HUDEP-2 (cell line): Measurements from ENCODE around the gene UBE2J2.

ENCODE experiments used
- DNase-seq, 76 experiments: peaks; one replicate each; lab custom pipeline; 2025; ENCODE audit not compliant: unreplicated experiment in 76 of 76; lab: John Stamatoyannopoulos, UW

UBE2J2 gene

DNA sequence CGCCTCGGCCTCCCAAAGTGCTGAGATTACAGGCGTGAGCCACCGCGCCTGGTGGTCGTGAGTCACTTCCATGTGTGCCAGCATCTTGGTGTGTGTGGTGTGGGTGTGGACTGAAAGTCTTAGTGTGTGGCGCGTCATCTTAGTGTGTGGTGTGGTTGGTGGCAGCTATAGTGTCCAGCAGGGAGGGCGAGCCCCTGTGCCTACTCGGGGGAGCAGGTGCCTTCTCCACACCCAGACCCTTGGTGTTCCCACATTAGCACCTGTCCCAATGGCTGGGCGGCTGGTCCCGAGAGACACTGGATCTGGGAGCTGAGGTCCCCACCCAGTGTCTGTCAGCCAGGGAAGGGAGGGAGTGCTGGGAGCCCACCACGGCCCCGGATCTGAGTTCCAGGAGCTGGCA lies 9.3 kb upstream of the UBE2J2 start:
- no peak for DNase-seq

DNA sequence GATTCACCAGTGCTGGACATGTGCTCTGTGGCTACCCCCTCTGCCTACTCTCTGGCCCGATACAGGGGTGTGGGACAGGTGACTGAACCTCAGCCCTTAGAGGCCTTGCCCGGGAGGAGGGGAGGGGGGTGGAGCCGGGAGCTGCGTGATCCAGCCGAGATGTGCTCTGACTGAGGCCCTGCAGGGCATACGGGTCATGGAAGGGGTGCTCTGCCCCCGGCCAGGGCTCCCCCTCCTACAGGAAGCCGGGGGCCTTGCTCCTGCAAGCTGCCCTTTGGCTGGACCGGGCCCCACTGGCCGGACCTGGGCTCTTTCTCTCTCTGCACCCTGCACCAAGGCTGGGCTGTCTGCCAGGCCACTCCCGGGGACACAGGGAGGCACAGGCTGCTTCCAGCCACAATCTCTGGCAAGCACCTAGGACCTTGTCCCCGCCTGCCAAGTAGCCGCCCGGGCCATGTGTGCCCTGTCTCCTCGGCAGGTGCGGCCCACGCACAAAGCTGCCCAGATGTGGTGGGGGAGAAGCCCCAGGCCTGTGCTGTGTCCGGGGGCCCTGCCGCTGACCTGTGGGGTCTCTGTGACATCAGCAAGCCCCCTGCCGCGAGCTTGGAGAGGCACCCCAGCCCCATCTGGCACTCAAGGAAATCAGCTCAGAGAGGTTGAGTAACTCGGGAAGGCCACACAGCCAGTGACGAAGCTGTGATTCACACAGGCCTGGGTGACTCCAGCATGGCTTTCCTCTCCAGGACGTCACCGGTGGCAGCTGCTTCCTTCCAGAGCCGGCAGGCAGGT lies 8.1 kb upstream of the UBE2J2 start:
- DNase-seq = peak in 45 of 76 experiments; percentile 8 to 62 (median 35)

DNA sequence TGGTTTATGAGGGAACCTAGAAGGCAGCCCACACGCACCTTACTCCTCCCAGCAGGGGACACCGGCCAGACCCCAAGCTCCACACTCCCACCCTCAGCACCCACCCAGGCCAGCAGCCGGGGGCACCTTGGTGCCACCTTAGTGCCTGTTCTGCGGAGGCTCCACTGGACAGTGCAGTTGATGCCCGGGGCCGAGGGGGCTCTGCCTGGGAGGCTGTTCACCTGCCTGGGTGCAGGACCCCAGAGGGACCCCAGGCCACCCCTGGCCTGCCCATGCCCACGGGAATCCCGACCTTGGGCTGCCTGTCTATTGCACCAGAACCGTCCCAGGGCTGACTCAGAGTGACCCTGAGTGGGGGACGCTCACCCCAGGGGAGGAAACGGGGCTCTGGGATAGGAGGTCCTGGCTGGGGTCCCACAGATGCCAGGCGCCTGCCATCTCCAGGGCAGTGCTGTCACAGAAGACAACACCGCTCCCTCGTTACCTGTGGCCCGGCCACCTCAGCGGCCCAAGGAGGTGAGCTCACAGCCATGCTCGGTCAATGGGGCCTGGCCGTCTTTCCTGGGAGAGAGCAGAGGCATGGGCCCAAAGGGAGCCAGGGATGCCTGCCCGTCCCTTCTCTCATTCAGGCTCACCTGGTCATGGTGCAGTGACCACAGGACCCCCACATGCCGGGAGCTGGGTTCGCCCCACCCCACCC lies 7.3 kb upstream of the UBE2J2 start:
- no peak for DNase-seq

DNA sequence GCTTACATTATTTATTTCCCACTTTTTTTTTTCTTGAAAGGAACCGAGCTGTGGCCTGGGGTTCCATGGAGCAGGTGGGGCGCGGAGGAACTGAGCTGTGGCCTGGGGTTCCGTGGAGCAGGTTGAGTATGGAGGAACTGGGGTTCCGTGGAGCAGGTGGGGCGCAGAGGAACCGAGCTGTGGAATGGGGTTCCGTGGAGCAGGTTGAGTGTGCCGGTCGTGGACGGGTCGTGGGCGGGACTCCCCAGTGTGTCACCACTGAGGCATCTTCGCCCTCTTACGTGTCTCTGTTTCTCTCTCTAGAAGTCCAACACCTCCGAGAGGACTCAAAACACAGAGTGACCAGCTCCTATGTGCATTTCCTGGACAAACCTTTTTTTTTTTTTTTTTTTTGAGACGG lies 5.4 kb upstream of the UBE2J2 start:
- no peak for DNase-seq

DNA sequence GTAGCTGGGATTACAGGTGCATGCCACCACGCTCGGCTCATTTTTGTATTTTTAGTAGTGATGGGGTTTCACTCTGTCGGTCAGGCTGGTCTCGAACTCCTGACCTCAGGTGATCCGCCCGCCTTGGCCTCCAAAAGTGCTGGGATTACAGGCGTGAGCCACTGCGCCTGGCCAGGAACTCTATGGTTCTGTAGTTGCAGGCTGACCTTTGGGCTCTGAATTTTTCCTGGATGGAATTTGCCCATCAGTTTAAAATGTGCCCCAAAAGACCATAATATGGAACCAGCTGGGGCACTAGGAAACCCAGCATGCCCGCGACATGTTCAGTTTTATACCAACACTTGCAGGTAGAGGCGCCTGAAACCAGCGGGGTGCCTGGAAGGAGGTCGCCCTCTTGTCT lies 5.0 kb upstream of the UBE2J2 start:
- DNase-seq = no peak

DNA sequence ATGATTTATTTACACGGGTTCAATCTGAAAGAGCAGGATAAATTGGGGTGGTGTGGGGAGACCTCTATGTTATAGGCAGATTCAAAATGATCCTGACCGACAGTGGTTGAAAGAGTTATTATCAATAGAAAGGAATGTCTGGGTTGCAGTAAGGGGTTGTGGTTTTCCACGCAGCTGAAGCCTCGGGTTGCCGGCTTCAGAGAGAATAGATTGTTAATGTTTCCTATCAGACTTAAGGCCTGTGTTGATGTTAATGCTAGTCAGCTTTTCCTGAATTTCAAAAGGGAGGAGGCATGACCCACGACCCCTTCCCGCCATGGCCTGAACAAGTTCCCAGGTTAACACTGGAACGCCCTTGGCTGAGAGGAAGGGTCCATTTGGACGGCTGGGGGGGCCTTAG lies 2.2 kb upstream of the UBE2J2 start:
- DNase-seq = no peak

DNA sequence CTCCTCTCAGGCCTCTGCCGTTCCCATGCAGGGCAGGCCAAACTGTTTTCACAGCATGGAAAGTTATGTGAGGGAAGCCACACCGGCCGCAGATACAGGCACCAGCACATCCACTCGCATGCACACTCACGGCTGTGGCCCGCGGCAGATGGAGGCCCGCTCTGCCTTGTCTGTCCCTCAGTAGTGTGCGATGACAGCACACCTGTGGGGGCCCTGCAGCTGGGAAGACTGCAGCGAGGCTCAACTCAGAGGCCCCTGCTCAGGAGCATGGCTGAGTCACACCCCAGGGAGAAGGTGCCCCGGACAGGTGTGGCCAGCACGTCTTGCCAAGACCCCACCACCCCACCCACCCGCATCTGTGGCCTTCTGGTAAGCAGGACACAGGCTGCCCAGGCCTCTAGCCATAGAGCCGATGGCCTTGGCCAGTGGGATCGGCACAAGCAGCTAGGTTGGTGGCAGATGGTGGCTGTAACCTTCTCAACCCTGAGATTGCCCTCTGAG lies 1.3 kb upstream of the UBE2J2 start:
- DNase-seq = no peak

DNA sequence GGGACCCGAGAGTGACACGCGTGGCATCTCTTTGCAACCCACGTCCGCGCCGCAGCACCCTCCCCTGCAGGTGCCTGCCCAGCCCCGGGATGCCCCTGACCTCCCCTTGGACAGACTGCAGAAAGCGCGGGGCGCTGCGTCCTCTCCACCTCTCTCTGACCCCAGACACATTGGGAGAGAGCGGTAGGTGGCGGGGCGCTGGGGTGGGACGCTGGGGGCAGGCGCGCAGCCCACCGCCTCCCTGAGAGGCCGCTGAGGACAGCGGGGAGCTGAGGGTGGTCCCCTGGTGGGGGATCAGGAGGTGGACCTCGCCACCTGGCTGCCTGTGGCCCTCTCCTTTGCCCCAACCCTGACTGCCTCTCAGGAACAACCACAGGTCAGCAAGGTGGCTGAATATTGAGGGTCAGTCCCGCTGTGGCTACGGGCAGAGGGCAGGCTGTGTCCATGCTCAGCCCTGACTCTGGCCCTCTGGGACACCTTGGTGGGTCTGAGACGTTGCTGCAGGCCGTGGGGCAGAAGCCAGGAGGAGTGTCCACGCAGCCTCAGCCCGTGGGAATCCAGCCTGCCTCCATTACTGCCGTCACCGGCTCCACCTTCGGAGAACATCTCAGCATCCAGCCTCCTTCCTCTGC lies 761 bp upstream of the UBE2J2 start:
- peak in 1 of 76 experiments; percentile 45 for DNase-seq

DNA sequence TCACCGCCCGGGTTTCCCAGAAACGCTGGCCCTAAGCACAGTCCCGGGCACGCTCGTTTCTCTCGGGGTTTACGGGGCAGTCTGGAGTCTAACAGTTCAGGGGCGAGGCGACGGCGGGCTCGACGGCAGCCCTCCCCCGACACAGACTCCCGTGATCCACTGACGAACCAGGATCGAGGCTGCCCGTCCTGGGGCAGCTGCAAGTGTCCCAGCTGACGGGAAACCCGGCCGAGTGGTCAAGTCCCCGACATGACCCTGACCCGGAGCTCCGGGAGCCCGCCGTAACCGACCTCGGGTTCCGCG lies 494 bp downstream of the UBE2J2 start:
- peak in 1 of 76 experiments; percentile 39 for DNase-seq

DNA sequence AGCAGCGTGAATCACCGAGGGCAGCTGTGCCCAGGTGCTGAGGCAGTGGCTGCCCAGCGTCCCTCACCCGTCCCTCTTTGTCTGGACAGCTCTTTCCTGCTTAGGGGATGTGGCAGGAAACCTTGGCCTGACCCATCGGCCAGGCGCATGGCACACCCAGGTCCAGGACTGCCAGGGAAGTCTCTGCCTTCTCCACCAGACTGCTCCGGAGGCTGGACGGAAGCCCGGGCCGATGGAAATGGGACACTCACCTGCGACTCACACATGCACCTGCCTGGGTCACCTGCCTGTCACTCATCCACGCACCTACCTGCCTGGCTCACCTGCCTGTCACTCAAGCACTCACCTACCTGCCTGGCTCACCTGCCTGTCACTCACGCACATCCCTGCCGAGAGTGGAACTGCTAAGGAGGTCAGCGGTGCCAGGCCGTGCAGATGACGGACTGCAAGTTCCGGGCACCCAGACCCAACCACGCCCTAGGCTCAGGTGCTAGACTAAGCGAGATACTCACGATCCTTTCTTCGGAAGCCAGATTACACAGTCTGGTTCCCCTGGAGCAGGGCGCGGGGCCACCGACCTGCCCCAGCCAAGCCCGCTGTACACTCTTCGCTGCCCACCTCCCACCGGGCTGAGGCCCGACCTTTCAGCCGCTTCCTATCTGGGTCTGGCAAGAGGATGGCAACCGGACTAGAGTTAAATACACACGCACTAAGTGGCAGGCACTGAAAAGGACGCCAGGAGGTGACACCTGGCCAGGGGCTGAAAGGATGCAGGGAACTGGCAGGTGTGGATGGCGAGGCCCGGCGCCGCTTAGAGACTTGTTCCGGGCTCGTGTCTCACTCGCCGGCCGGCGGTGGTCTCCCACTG lies 1.1 kb downstream of the UBE2J2 start:
- DNase-seq = peak in 5 of 76 experiments; percentile 13 to 38 (median 24)

DNA sequence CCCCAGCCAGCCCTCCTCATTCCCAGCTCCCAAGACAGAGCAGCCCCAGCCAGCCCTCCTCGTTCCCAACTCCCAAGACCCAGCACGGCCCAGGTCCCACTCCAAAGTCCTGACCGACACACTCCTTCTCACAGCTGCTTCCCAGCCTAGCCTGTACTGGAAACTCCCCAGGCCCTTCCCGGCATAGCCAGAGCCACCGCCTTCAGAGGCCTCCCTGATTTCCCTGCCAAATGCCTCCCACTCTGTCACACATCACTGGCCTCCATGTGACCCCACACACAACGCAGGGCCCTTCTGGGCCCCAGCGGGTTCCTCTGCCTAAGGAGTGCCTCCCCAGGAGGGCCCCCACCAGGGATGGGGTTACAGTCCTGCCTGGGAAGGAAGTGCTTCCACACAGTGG lies 2.8 kb downstream of the UBE2J2 start:
- no peak for DNase-seq

DNA sequence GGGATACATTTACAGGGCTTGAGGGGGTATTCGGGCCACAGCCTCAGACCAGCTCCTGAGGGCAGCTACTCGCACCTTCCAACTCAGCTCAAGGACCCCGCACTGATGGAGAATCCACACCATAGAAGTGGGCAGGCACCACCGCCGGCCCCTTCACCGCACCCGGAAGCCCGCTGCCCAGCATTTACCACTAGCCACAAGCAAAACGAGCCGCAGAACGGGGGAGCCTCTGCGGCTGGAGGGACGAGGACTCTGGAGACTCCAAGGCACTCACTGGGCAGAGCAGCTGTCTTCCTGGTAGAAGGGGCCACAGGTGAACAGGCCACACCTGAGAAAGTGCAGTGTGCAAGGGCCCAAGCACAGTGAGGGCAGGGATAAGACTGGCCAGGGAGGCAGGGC lies 5.4 kb downstream of the UBE2J2 start:
- no peak for DNase-seq

DNA sequence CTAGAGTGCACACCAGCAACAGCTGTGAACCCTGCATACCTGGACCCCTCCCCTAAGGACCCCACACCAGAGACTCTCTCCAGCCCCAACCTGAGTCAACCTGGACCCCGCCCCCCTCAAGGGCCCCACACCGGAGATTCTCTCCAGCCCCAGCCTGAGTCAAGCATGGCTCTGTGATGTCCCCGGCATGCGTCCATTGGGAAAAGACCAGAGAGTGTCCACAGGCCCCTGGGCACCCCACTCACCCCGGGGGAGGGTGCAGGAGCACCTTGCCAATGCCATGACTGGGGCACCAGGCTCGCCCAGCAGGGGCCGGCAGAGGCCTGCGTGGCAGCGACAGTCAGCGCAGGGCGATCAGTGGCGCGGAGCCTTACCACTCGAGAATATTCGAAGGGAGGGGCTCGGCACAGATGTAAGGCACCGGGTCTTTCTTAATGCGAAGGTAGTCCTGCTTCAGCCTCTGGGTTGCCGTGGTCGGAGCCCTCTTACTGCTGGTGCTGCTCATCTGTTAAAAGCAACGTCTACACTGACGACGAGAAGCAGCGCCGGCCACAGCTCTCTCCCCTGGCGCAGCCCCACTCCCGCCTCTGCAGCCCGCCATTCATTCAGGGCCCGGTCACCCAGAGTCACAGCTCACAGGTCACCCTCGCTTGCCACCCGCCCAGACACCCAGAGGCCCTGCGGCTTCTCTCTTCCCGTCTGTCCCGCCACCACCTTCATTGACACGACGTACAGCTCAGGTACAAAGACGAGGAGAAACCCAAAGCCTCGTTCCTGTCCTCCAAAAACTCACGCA lies 6.0 kb downstream of the UBE2J2 start:
- no peak for DNase-seq

DNA sequence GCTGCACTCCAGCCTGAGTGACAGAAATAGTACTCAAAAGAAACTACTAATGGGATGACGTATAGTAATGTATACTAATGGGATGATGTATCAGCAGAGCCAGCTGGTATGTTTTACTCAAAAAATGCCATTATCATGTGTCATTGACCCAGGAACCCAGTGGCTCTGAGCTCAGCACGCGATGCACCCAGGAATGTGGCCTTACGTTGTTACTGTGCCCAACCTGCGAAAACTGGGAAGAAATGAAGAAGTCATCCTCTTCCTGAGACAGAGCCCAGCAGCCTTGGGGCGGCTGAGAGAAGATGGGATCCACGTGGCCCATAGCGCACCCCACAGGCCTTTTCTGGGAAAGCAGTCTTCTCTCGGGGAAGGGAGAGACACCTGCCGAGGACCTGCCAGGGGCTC lies 8.8 kb downstream of the UBE2J2 start:
- peak in 15 of 76 experiments; percentile 5 to 34 (median 13) for DNase-seq

DNA sequence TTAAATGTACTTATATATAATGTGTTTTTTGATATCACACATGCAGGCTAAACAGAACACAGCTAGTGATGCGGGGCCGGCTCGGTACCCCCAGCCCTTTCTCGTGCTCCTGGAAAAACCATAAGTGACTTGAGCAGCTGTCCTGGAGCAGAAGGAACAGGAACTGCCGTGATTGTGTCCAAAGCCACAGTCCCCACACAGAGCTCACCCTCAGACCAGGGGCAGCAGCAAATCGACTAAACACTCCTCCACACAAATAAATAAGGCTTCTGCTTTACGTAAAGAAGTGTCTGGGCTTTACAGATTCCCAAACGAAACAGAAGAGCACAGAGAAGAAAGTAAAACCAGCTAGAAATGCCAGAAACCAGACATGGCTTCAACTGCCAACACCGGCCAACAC lies 9.6 kb downstream of the UBE2J2 start:
- no peak for DNase-seq

DNA sequence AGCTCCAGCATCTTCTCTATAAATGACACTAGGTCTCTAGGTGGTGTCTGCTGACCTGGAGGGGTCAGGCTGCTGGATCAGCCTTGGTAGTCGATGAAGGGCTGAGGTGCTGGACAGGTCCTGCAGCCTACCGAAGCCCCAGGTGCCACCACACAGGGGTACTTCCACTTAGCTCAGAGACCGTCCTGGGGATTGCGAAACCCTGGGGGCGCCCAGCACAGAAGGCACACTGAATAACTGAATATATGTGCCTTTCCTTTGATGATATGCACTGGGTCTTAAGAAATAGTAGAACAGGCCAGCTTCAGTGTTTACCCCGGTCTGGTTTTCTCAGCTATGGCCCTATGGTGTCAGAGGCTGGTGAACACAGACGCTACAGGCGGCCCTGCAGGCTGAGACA lies 10.9 kb downstream of the UBE2J2 start:
- DNase-seq = no peak

DNA sequence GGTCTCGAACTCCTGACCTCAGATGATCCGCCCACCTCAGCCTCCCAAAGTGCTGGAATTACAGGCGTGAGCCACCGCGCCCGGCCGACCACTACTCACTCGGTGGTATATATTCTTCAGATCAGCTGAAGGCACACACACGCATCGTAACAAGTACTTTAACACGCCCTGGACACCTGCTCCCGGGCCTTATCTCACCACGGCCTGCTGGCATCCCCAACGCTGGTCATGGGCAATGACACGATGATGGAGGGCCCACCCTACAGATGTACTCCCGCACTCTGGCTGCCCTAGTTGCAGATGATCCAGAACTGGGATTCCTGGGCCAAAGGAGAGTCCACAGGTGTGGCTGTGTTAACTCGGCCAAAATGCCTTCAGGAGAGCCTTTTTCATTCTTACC lies 11.6 kb downstream of the UBE2J2 start:
- DNase-seq = peak in 62 of 76 experiments; percentile 6 to 69 (median 44)

DNA sequence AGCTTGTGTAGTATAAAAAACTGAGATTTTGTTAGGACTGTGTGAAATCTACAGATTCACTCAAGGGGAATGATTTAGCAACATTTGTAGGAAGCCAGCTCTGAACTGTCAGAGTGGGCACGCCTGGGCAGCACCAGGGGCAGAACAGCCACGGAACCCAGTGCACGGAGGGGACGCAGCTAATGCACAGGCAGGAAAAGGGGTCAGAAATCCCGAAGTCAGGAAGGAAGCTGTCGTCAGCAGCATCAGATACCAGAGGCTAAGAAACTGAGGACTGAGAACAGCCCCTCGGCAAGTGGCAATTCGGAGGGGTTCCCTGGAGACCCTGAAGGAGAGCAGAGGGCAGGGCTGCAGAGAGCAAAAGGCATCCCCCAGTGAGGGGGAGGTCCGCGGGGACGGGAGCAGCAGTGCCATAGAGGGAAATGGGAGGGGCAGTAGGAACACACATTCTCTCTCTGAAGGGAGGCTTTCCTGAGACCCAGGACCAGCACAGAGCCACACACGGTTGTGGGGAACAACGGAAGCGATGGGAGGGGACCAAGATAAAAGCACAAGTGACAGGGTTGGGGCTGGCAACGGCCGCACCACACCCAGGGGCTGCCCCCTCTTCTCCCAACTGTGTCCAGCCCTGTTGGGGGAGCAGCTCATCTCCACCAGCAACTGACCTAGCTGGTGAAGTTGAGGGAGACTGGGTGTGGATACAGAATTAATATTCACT lies 12.7 kb downstream of the UBE2J2 start:
- peak in 73 of 76 experiments; percentile 30 to 89 (median 74) for DNase-seq

DNA sequence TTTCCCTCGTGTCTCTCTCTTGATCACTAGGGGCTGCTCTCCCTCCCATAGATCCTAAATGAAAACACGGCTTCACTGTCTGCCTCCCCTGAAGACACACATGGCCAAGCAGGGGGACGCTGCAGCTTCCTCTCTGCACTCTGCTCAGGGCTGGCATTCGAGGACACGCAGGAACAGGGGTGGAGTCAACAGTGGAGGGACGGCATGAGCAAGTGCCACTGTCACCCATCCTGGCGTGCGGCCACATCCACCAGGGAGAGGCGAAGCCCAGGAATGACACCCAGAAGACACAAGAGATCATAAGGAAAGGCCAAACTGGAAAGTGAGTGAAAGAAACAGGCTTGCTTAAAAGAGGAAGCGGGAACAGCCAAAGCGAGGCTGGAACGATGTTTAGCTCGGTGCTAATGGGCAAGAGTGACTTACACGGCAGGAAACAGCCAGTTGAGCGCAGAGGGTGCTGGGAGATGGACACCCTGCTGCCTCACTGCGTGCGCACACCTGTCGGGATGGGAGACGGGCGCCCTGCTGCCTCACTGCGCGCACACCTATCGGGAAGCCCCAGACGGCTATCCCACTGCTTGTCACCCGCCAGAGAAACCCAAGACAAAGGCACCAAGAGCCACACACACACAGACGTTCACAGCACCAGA lies 13.6 kb downstream of the UBE2J2 start:
- DNase-seq = peak in 23 of 76 experiments; percentile 5 to 53 (median 26)
